ENCODE results near the gene PPFIA4.
"Not testable (repeated sequence)": the region's sequence is repeated elsewhere in the genome, so short reads cannot be mapped to it uniquely, and the experiment has no call there.

Gene PPFIA4

GRCh38 chr1:203017061-203017460, 9.2 kb upstream of the PPFIA4 start:
- DNase-seq (ENCODE audit: low read depth in 2 of 2) = no peak

- DNase-seq (ENCODE audit: low read depth in 2 of 2) = no peak
Observed at GRCh38 chr1:203017692-203018091, 8.6 kb upstream of the PPFIA4 start.

- not testable (repeated sequence) for DNase-seq (ENCODE audit: low read depth in 2 of 2)
Observed at GRCh38 chr1:203022855-203023254, 3.4 kb upstream of the PPFIA4 start.

- DNase-seq (ENCODE audit: low read depth in 2 of 2) = no peak
Observed at GRCh38 chr1:203025686-203026030, 633 bp upstream of the PPFIA4 start.

- no peak for DNase-seq (ENCODE audit: low read depth in 2 of 2)
Observed at GRCh38 chr1:203026666-203027663, 674 bp downstream of the PPFIA4 start.

GRCh38 chr1:203028067-203028783, 1.9 kb downstream of the PPFIA4 start:
- no peak for DNase-seq (ENCODE audit: low read depth in 2 of 2)

GRCh38 chr1:203028784-203029553, 2.7 kb downstream of the PPFIA4 start:
- no peak for DNase-seq (ENCODE audit: low read depth in 2 of 2)

- DNase-seq (ENCODE audit: low read depth in 2 of 2) = no peak
Observed at GRCh38 chr1:203031467-203031866, 5.2 kb downstream of the PPFIA4 start.

GRCh38 chr1:203033287-203033686, 7.0 kb downstream of the PPFIA4 start:
- DNase-seq (ENCODE audit: low read depth in 2 of 2) = no peak

GRCh38 chr1:203033917-203034316, 7.6 kb downstream of the PPFIA4 start:
- DNase-seq (ENCODE audit: low read depth in 2 of 2) = no peak

GRCh38 chr1:203034422-203035110, 8.3 kb downstream of the PPFIA4 start:
- no peak for DNase-seq (ENCODE audit: low read depth in 2 of 2)

GRCh38 chr1:203035111-203036000, 9.1 kb downstream of the PPFIA4 start:
- no peak for DNase-seq (ENCODE audit: low read depth in 2 of 2)

- no peak for DNase-seq (ENCODE audit: low read depth in 2 of 2)
Observed at GRCh38 chr1:203036135-203036534, 9.8 kb downstream of the PPFIA4 start.

- no peak for DNase-seq (ENCODE audit: low read depth in 2 of 2)
Observed at GRCh38 chr1:203036537-203036936, 10.2 kb downstream of the PPFIA4 start.

- DNase-seq (ENCODE audit: low read depth in 2 of 2) = no peak
Observed at GRCh38 chr1:203037509-203038190, 11.4 kb downstream of the PPFIA4 start.

GRCh38 chr1:203038217-203038741, 12.0 kb downstream of the PPFIA4 start:
- DNase-seq (ENCODE audit: low read depth in 2 of 2) = no peak

GRCh38 chr1:203038891-203039608, 12.8 kb downstream of the PPFIA4 start:
- peak; percentile 58 to 61 for DNase-seq (ENCODE audit: low read depth in 2 of 2)

- no peak for DNase-seq (ENCODE audit: low read depth in 2 of 2)
Observed at GRCh38 chr1:203039609-203040512, 13.6 kb downstream of the PPFIA4 start.

Data from stimulated activated CD4-positive, alpha-beta T cell treated with anti-CD3 and anti-CD28 coated beads, Interleukin-1b, Interleukin-23, amount 100 ng/mL, for 4 hours (primary cell).